Erythroblast (primary cell): ENCODE data around the gene KRTAP9-3.
"Not testable (repeated sequence)": the region's sequence is repeated elsewhere in the genome, so short reads cannot be mapped to it uniquely, and the experiment has no call there.

Experiments used
- DNase-seq, 2 experiments: peaks; one replicate each; lab custom pipeline; 2025; lab: John Stamatoyannopoulos, UW
- GATA1 ChIP-seq: IDR thresholded peaks from 2 replicates; pipeline ENCODE4 v1.6.1; 2011; ENCODE audit warnings: low read depth, mild to moderate bottlenecking, control low read depth, low read length, moderate library complexity
- POLR2A ChIP-seq: IDR thresholded peaks from 2 replicates; pipeline ENCODE4 v1.6.1; 2011; ENCODE audit warnings: mild to moderate bottlenecking, low read length

The KRTAP9-3 gene

GRCh38 chr17:41230094-41230493, 2.2 kb upstream of the KRTAP9-3 start:
- TF ChIP-seq POLR2A = no peak
- TF ChIP-seq GATA1 = no peak
- no peak for DNase-seq

- no peak for TF ChIP-seq GATA1
- TF ChIP-seq POLR2A = no peak
- no peak for DNase-seq
These were observed 518 bp upstream of the KRTAP9-3 start for GRCh38 chr17:41231731-41232130.

- not testable (repeated sequence) for DNase-seq
These were observed 4.9 kb downstream of the KRTAP9-3 start for GRCh38 chr17:41237116-41237515.

GRCh38 chr17:41237949-41238437, 5.7 kb downstream of the KRTAP9-3 start, which contains the start of gene KRTAP9-8:
KRTAP9-8 (plus strand) TSS chr17:41237999; CDS start chr17:41238052, 53 bp downstream.
- DNase-seq = not testable (repeated sequence)

GRCh38 chr17:41246995-41247787, 14.9 kb downstream of the KRTAP9-3 start:
- not testable (repeated sequence) for DNase-seq

- DNase-seq = not testable (repeated sequence)
These were observed 17.5 kb downstream of the KRTAP9-3 start, which contains the start of gene KRTAP9-4 for GRCh38 chr17:41249637-41250240. KRTAP9-4 (plus strand) TSS chr17:41249687; CDS start chr17:41249721, 34 bp downstream.

- TF ChIP-seq GATA1 (no peak), POLR2A (no peak)
- DNase-seq = no peak
These were observed 19.0 kb downstream of the KRTAP9-3 start for GRCh38 chr17:41251261-41251660.

GRCh38 chr17:41254861-41255260, 22.6 kb downstream of the KRTAP9-3 start:
- no peak for DNase-seq
- no peak for TF ChIP-seq POLR2A
- no peak for TF ChIP-seq GATA1

- DNase-seq = not testable (repeated sequence)
These were observed 23.4 kb downstream of the KRTAP9-3 start, which contains the start of gene KRTAP9-9 for GRCh38 chr17:41255381-41256290. KRTAP9-9 (plus strand) TSS chr17:41255384.

GRCh38 chr17:41256291-41256685, 24.0 kb downstream of the KRTAP9-3 start:
- no peak for DNase-seq
- TF ChIP-seq GATA1 = no peak
- TF ChIP-seq POLR2A = no peak

GRCh38 chr17:41258406-41258805, 26.2 kb downstream of the KRTAP9-3 start:
- TF ChIP-seq GATA1 (no peak), POLR2A (no peak)
- no peak for DNase-seq

GRCh38 chr17:41263212-41263611, 31.0 kb downstream of the KRTAP9-3 start:
- no peak for TF ChIP-seq GATA1
- no peak for TF ChIP-seq POLR2A
- DNase-seq = no peak

GRCh38 chr17:41264599-41264998, 32.4 kb downstream of the KRTAP9-3 start:
- DNase-seq = no peak
- no peak for TF ChIP-seq GATA1
- TF ChIP-seq POLR2A = no peak

- TF ChIP-seq POLR2A = no peak
- TF ChIP-seq GATA1 = no peak
- no peak for DNase-seq
These were observed 32.8 kb downstream of the KRTAP9-3 start, which contains the start of gene KRTAP9-6 for GRCh38 chr17:41265078-41265477. KRTAP9-6 (plus strand) TSS chr17:41265378; CDS start chr17:41265378, 0 bp downstream.
